K562 (cell line): Measurements from ENCODE around the gene TBRG1. TPM values are rescaled to one million over a fixed set of nuclear protein-coding genes. Genes with fewer than 3 reads are reported as not detected.

Experiments used
- ATAC-seq: fragments of 200-7000 bp; cut with Tn5 transposase; 3 replicates; pipeline ENCODE4 v1.9.1; 2020; ENCODE audit warnings: moderate library complexity
- BruUV-seq: library from RNA; stranded (reverse); fragments of 400-500 nt; replicated peaks from 2 replicates; lab custom pipeline; 2021; lab: Mats Ljungman, UMichigan
- CTCF ChIA-PET: fragments of 300-600 bp; formaldehyde crosslinking; extraction: SDS; loops from one replicate; lab custom pipeline; 2021; ENCODE audit warnings: low intra/inter-chr PET ratio; lab: Yijun Ruan, JAX
- POLR2A ChIA-PET: fragments of 300-600, 350-650 bp; sonication (Branson Sonifier 250); formaldehyde crosslinking; extraction: SDS; loops from one replicate; lab custom pipeline; 2021; ENCODE audit warnings: antibody characterized with exemption, inconsistent platforms; lab: Yijun Ruan, JAX
- DNase-seq, 4 experiments: peaks; one replicate each; pipeline versions ENCODE4 v3.0.0 to v3.0.0-alpha.2; 2011 to 2018; ENCODE audit warnings: low spot score in 3 of 4, mixed read lengths in 3 of 4; ENCODE audit errors: extremely low read depth in 1 of 4
- FAIRE-seq: peaks from 2 replicates; lab custom pipeline; 2011; peaks lifted over from hg19 to GRCh38; lab: Jason Lieb, UNC
- H2AFZ ChIP-seq: 2 replicates; pipeline ENCODE4 v1.6.0; 2011; ENCODE audit warnings: low read depth, low read length, control low read depth, inconsistent platforms
- H3K27ac ChIP-seq: fragments of 200-600 bp; 3 replicates; pipeline ENCODE4 v1.8.0; 2011; ENCODE audit warnings: low read depth, mild to moderate bottlenecking, control low read depth, inconsistent platforms, low read length, moderate library complexity, mixed read lengths; ENCODE audit errors: extremely low read depth
- H3K27me3 ChIP-seq, 2 experiments: fragments of 300-600 bp in 1 of 2; 2 replicates in 1 of 2; 3 replicates in 1 of 2; pipeline versions ENCODE4 v1.6.0 to v1.8.0; 2011; ENCODE audit warnings: inconsistent platforms in 2 of 2, low read length in 2 of 2, mild to moderate bottlenecking in 1 of 2, mixed read lengths in 1 of 2, moderate library complexity in 1 of 2; ENCODE audit not compliant: control insufficient read depth in 2 of 2, insufficient read depth in 2 of 2
- H3K36me3 ChIP-seq: fragments of 300-600 bp; 3 replicates; pipeline ENCODE4 v1.8.0; 2011; ENCODE audit warnings: mild to moderate bottlenecking, low read length, inconsistent platforms; ENCODE audit not compliant: control insufficient read depth, insufficient read depth
- H3K4me1 ChIP-seq, 2 experiments: fragments of 200-600 bp in 1 of 2; replicated peaks in 1 of 2; 2 replicates in 1 of 2; 3 replicates in 1 of 2; pipeline versions ENCODE4 v1.5.1 to v1.8.0; 2011; ENCODE audit warnings: inconsistent platforms in 2 of 2, low read length in 2 of 2, mild to moderate bottlenecking in 1 of 2, mixed read lengths in 1 of 2, moderate library complexity in 1 of 2; ENCODE audit not compliant: control insufficient read depth in 2 of 2, insufficient read depth in 2 of 2
- H3K4me2 ChIP-seq: 2 replicates; pipeline ENCODE4 v1.6.1; 2011; ENCODE audit warnings: low read length, control low read depth, inconsistent platforms, mixed read lengths; ENCODE audit not compliant: insufficient read depth
- H3K4me3 ChIP-seq: fragments of 200-600 bp; sonication (generic), shearing (Covaris generic); 2 replicates; pipeline ENCODE4 v1.5.1; 2016; ENCODE audit warnings: control low read depth, inconsistent platforms
- H3K79me2 ChIP-seq: fragments of 200-600 bp; 3 replicates; pipeline ENCODE4 v1.8.0; 2011; ENCODE audit warnings: low read length, inconsistent platforms; ENCODE audit not compliant: control insufficient read depth, insufficient read depth
- H3K9ac ChIP-seq, 2 experiments: 2 replicates each; pipeline versions ENCODE4 v1.6.0 to v1.6.1; 2011; ENCODE audit warnings: low read depth in 2 of 2, low read length in 2 of 2, control low read depth in 1 of 2, inconsistent platforms in 1 of 2, mild to moderate bottlenecking in 1 of 2, mixed read lengths in 1 of 2; ENCODE audit not compliant: insufficient read depth in 1 of 2
- H3K9me1 ChIP-seq: one replicate; pipeline ENCODE4 v1.6.0; 2011; ENCODE audit warnings: inconsistent platforms, mild to moderate bottlenecking, low read length, moderate library complexity; ENCODE audit not compliant: control insufficient read depth, insufficient read depth
- H3K9me3 ChIP-seq: replicated peaks from 2 replicates; pipeline ENCODE4 v1.5.1; 2011; ENCODE audit warnings: low read depth, low read length, inconsistent platforms; ENCODE audit not compliant: control insufficient read depth, insufficient read depth
- H4K20me1 ChIP-seq: replicated peaks from 2 replicates; pipeline ENCODE4 v1.6.1; 2011; ENCODE audit warnings: low read length, inconsistent platforms, mixed read lengths; ENCODE audit not compliant: control insufficient read depth, insufficient read depth
- BRD4 ChIP-seq: fragments of 200-600 bp; sonication (generic); IDR thresholded peaks from 2 replicates; pipeline ENCODE4 v1.6.1; 2017; ENCODE audit warnings: inconsistent platforms
- ETS2 ChIP-seq: IDR thresholded peaks from 2 replicates; pipeline ENCODE4 v1.6.1; 2016; ENCODE audit warnings: borderline replicate concordance, missing genetic modification characterization, mild to moderate bottlenecking, moderate library complexity, missing compliant biosample characterization; ENCODE audit not compliant: poor library complexity, severe bottlenecking
- GABPB1 ChIP-seq: sonication (generic); formaldehyde crosslinking; IDR thresholded peaks from 2 replicates; pipeline ENCODE4 v1.8.0; 2022; ENCODE audit warnings: mild to moderate bottlenecking, missing genetic modification reagents
- MBD1 ChIP-seq: fragments of 250-450 bp; sonication (Bioruptor Pico); IDR thresholded peaks from 2 replicates; pipeline ENCODE4 v1.8.0; 2022; ENCODE audit warnings: inconsistent platforms
- NFXL1 ChIP-seq: fragments of 450-650 bp; formaldehyde crosslinking; IDR thresholded peaks from 2 replicates; pipeline ENCODE4 v1.4.0; 2021; ENCODE audit warnings: mild to moderate bottlenecking
- NRF1 ChIP-seq, 2 experiments: fragments of 450-650 bp; IDR thresholded peaks in 1 of 2; conservative IDR thresholded peaks in 1 of 2; 2 replicates each; pipeline ENCODE4 v1.6.1; 2014; ENCODE audit warnings: mild to moderate bottlenecking in 2 of 2
- PTTG1 ChIP-seq: fragments of 450-650 bp; IDR thresholded peaks from 2 replicates; pipeline ENCODE4 v1.6.1; 2016; ENCODE audit warnings: low read depth, mild to moderate bottlenecking, missing genetic modification characterization, missing compliant biosample characterization
- ZNF175 ChIP-seq: fragments of 200-800 bp; sonication (Bioruptor generic); IDR thresholded peaks from 2 replicates; pipeline ENCODE4 v1.6.1; 2016; ENCODE audit warnings: low read depth, mild to moderate bottlenecking, missing genetic modification characterization, missing compliant biosample characterization
- ZNF197 ChIP-seq: fragments of 200-800 bp; sonication (Bioruptor generic); IDR thresholded peaks from 2 replicates; pipeline ENCODE4 v1.6.1; 2016; ENCODE audit warnings: low read depth, missing genetic modification characterization, missing compliant biosample characterization
- ZNF395 ChIP-seq: fragments of 200-800 bp; sonication (Bioruptor generic); IDR thresholded peaks from 2 replicates; pipeline ENCODE4 v1.6.1; 2017; ENCODE audit warnings: missing genetic modification characterization, missing compliant biosample characterization
- ZNF584 ChIP-seq: fragments of 200-800 bp; sonication (Bioruptor generic); IDR thresholded peaks from 2 replicates; pipeline ENCODE4 v1.6.1; 2016; ENCODE audit warnings: low read depth, mild to moderate bottlenecking, missing genetic modification characterization, missing compliant biosample characterization
- ZNF589 ChIP-seq: fragments of 200-800 bp; sonication (Bioruptor generic); IDR thresholded peaks from 2 replicates; pipeline ENCODE4 v1.6.1; 2016; ENCODE audit warnings: low read depth, missing genetic modification characterization, missing compliant biosample characterization
- ZNF644 ChIP-seq: fragments of 200-800 bp; sonication (Bioruptor generic); IDR thresholded peaks from 2 replicates; pipeline ENCODE4 v1.6.1; 2016; ENCODE audit warnings: low read depth, missing genetic modification characterization, missing compliant biosample characterization
- ZNF740 ChIP-seq, 3 experiments: fragments of 200-800 bp in 1 of 3; sonication (Bioruptor generic) in 1 of 3; sonication (generic) in 1 of 3; formaldehyde crosslinking in 1 of 3; IDR thresholded peaks; 2 replicates each; pipeline versions ENCODE4 v1.6.1 to v1.8.0; 2016 to 2022; ENCODE audit warnings: mild to moderate bottlenecking in 2 of 3, missing compliant biosample characterization in 2 of 3, missing genetic modification characterization in 2 of 3, missing genetic modification reagents in 1 of 3
- WGBS: fragments of 100-300 bp; shearing (Covaris generic); methylation state at CpG from one replicate; pipeline ENCODE4 v1.1.6; 2016; ENCODE audit warnings: low coverage, mixed read lengths; ENCODE audit not compliant: insufficient coverage; ENCODE audit errors: missing lambda C conversion rate; 5-methylcytosine and 5-hydroxymethylcytosine counted together
- in situ Hi-C: fragments of 300-500 bp; cut with MboI; formaldehyde crosslinking; loops from 4 replicates; pipeline ENCODE4 v1.15.0; 2018; ENCODE audit warnings: inconsistent platforms, mixed read lengths
- intact Hi-C: fragments of 100-400 bp; cut with micrococcal nuclease; formaldehyde crosslinking; loops from 2 replicates; pipeline ENCODE4 v1.14.2; 2022
- polyA plus RNA-seq, 8 experiments: library from polyadenylated mRNA; depleted of rRNA in 4 of 8; stranded (reverse) in 5 of 8; unstranded in 3 of 8; fragments of >200 nt; fragmentation: Nextera tagmentation in 2 of 8; fragmentation: Illumina TruSeq in 1 of 8; extraction: Ambion mirVana in 2 of 8; extraction: Trizol in 1 of 8; gene quantifications; 2 replicates each; pipeline versions ENCODE4 v1.2.1 to v1.2.3, GENCODE V29; 2011 to 2014; ENCODE audit warnings: inconsistent platforms in 1 of 8, missing spikeins in 1 of 8
- total RNA-seq, 7 experiments: library from RNA; depleted of rRNA in 6 of 7; stranded (reverse); fragments of >200 nt in 6 of 7; fragmentation: Illumina TruSeq in 2 of 7; extraction: Trizol in 2 of 7; gene quantifications; 2 replicates each; pipeline versions ENCODE4 v1.2.1 to v1.2.3, GENCODE V29; 2011 to 2021; ENCODE audit warnings: low replicate concordance in 1 of 7
- TF ChIP-seq, protein P1 (sequence below): fragments of 250-450 bp; sonication (Bioruptor Pico); IDR thresholded peaks from 2 replicates; pipeline ENCODE4 v1.8.0; 2021; ENCODE audit warnings: moderate library complexity, mild to moderate bottlenecking, inconsistent platforms

TBRG1 gene
- total and polyA plus RNA-seq, 9 of the 15 experiments (the other 6 are each of a cell fraction or from before 2014, with no cell fraction given) = 8.7 to 30.0 (median 20.2) TPM

DNA sequence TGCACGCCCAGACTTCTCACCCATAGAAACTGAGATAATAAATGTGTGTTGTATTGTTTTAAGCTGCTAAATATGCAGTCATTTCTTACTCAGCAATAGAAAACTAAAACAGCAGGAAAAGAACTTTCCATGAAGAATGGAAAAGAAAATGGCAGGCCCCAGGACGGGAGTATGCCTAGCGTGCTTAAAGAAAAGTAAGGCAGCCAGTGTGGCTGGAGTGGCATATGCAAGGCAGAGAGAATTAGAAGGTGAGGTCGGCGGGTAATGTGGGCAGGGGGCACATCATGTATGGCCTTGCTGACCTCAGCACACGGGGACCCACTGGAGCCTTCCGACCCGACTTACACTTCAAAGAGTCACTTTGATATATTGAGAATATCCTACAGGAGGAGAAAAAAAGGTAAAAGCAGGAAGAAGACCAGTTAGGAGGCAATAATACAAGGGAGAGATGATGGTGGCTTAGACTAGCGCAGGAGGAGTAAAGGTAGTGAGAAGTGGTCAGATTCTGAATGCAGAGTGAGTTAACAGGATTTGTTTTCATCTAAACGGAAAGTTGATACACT, 20.5 kb downstream of the TBRG1 start:
- 51% methylated on average over 10 of the region's 10 CpGs for WGBS
- POLR2A ChIA-PET = interaction anchor here (0.6 to 1.4 kb wide), 8 partner anchors 12 to 472 kb away, joined by 3 to 4 read pairs (median 3); partner anchors contain the start of gene SPA17
- TF ChIP-seq BRD4 (peak; percentile 45; the same call in 1 of the 2 replicates), PTTG1 (tag) (peak; percentile 51; the same call in 1 of the 2 replicates), ZNF589 (CRISPR knock-in tag) (0 out of 2 replicates have a peak, but pooled peaks have one; percentile 25), ZNF175 (peak; percentile 76), MBD1 (0 out of 2 replicates have a peak, but pooled peaks have one; percentile 10), NRF1 (conservative IDR thresholded peaks at IDR 0.05 in 1 of 2, IDR thresholded peaks at IDR 0.05 in 1 of 2) (0 out of 4 replicates have a peak, but pooled peaks of 1 of the 2 experiments have one; percentile 8), GABPB1 (CRISPR knock-in tag) (no peak), ETS2 (tag) (no peak), ZNF395 (CRISPR knock-in tag) (peak; percentile 64; the same call in 1 of the 2 replicates), ZNF644 (tag) (peak; percentile 29; the same call in 1 of the 2 replicates), ZNF584 (peak; percentile 52; the same call in 1 of the 2 replicates), NFXL1 (CRISPR knock-in tag) (0 out of 2 replicates have a peak, but pooled peaks have one; percentile 6), ZNF197 (CRISPR knock-in tag) (0 out of 2 replicates have a peak, but pooled peaks have one; percentile 27), ZNF740 (CRISPR knock-in tag; IDR thresholded peaks at IDR 0.05) (no peak), ZNF740 (tag; IDR thresholded peaks at IDR 0.05) (0 out of 4 replicates have a peak, but pooled peaks of 1 of the 2 experiments have one; percentile 51)
- TF ChIP-seq, protein P1, sequence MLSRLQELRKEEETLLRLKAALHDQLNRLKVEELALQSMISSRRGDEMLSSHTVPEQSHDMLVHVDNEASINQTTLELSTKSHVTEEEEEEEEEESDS (CRISPR knock-in tag) = no peak
- Histone ChIP-seq H4K20me1 (no peaks in the 10 kb centered on the region), H3K36me3 (no peaks in the 10 kb centered on the region), H3K9ac (peak overlapping the region in 1 of 2 experiments; percentile 15; a peak in 2 of 4 replicates), H3K27me3 (no peaks in the 10 kb centered on the region), H3K4me3 (no peak overlapping the region), H2AFZ (peak overlapping the region; percentile 96), H3K9me1 (no peaks in the 10 kb centered on the region), H3K4me2 (peak overlapping the region; percentile 58; the same call in 1 of the 2 replicates), H3K27ac (peak overlapping the region; percentile 81; the same call in 2 of the 3 replicates), H3K9me3 (peaks cover 8% of the 10 kb centered on the region; the same call in 1 of the 2 replicates), H3K79me2 (no peaks in the 10 kb centered on the region), H3K4me1 (peaks cover 0 to 35% of the 10 kb centered on the region in 2 experiments; a peak in 4 of 5 replicates)
- intact Hi-C loops = loop anchor here (1.0 to 5.0 kb wide), 2 partner anchors 21 to 226 kb away; partner anchors contain the start of gene TBRG1
- BruUV-seq = no TSS peak
- CTCF ChIA-PET = interaction anchor here (0.9 to 2.5 kb wide), 5 partner anchors 151 to 228 kb away, joined by 3 to 35 read pairs (median 5); no protein-coding TSS in a partner anchor
- in situ Hi-C loops = no loop called here
- FAIRE-seq (no peak), ATAC-seq (no peak), DNase-seq (no peak)
